ENCODE measurements around the gene SMARCC1.

GRCh38 chr3:47666118-47666517 lies 115.6 kb downstream of the SMARCC1 start:
- TF ChIP-seq NR3C1 (CRISPR knock-in tag; conservative IDR thresholded peaks at IDR 0.05; ENCODE audit: low read depth): no peak
- TF ChIP-seq, protein P1, sequence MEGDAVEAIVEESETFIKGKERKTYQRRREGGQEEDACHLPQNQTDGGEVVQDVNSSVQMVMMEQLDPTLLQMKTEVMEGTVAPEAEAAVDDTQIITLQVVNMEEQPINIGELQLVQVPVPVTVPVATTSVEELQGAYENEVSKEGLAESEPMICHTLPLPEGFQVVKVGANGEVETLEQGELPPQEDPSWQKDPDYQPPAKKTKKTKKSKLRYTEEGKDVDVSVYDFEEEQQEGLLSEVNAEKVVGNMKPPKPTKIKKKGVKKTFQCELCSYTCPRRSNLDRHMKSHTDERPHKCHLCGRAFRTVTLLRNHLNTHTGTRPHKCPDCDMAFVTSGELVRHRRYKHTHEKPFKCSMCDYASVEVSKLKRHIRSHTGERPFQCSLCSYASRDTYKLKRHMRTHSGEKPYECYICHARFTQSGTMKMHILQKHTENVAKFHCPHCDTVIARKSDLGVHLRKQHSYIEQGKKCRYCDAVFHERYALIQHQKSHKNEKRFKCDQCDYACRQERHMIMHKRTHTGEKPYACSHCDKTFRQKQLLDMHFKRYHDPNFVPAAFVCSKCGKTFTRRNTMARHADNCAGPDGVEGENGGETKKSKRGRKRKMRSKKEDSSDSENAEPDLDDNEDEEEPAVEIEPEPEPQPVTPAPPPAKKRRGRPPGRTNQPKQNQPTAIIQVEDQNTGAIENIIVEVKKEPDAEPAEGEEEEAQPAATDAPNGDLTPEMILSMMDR (IDR thresholded peaks at IDR 0.05): no peak
- no peak for TF ChIP-seq CREM (CRISPR knock-in tag; IDR thresholded peaks at IDR 0.05)
- TF ChIP-seq, protein P2, sequence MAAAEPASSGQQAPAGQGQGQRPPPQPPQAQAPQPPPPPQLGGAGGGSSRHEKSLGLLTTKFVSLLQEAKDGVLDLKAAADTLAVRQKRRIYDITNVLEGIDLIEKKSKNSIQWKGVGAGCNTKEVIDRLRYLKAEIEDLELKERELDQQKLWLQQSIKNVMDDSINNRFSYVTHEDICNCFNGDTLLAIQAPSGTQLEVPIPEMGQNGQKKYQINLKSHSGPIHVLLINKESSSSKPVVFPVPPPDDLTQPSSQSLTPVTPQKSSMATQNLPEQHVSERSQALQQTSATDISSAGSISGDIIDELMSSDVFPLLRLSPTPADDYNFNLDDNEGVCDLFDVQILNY (CRISPR knock-in tag; IDR thresholded peaks at IDR 0.05): no peak
- TF ChIP-seq ESRRA (CRISPR knock-in tag; IDR thresholded peaks at IDR 0.05; ENCODE audit: borderline replicate concordance): no peak
- TF ChIP-seq, protein P3, sequence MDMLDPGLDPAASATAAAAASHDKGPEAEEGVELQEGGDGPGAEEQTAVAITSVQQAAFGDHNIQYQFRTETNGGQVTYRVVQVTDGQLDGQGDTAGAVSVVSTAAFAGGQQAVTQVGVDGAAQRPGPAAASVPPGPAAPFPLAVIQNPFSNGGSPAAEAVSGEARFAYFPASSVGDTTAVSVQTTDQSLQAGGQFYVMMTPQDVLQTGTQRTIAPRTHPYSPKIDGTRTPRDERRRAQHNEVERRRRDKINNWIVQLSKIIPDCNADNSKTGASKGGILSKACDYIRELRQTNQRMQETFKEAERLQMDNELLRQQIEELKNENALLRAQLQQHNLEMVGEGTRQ (CRISPR knock-in tag; IDR thresholded peaks at IDR 0.05): no peak
- TF ChIP-seq ATF2 (CRISPR knock-in tag; IDR thresholded peaks at IDR 0.05; ENCODE audit: borderline replicate concordance, low read depth): no peak
- TF ChIP-seq JUN (CRISPR knock-in tag; IDR thresholded peaks at IDR 0.05): no peak
- no peak for TF ChIP-seq ZNF281 (CRISPR knock-in tag; IDR thresholded peaks at IDR 0.05)
- no peak for TF ChIP-seq TCF7 (CRISPR knock-in tag; IDR thresholded peaks at IDR 0.05; ENCODE audit: low read depth)
- no peak for TF ChIP-seq MXD4 (CRISPR knock-in tag; IDR thresholded peaks at IDR 0.05; ENCODE audit: borderline replicate concordance)
- TF ChIP-seq, protein P4, sequence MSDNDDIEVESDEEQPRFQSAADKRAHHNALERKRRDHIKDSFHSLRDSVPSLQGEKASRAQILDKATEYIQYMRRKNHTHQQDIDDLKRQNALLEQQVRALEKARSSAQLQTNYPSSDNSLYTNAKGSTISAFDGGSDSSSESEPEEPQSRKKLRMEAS (CRISPR knock-in tag; IDR thresholded peaks at IDR 0.05): no peak
